Neural cell (in vitro differentiated cells): ENCODE data around the gene ABCA4. TPM values are rescaled to one million over a fixed set of nuclear protein-coding genes. Genes with fewer than 3 reads are reported as not detected.
"Not testable (repeated sequence)": the region's sequence is repeated elsewhere in the genome, so short reads cannot be mapped to it uniquely, and the experiment has no call there.

ENCODE experiments used
- H2AFZ ChIP-seq: fragments of 200-600, 300-800 bp; sonication (generic), shearing (Covaris generic); 2 replicates; pipeline ENCODE4 v1.6.0; 2014; ENCODE audit warnings: low read depth, mild to moderate bottlenecking, antibody characterized with exemption, low read length, moderate library complexity
- H3F3A ChIP-seq: fragments of 200-600 bp; shearing (Covaris generic); 2 replicates; pipeline ENCODE4 v1.6.1; 2016; ENCODE audit warnings: mild to moderate bottlenecking, moderate library complexity, mixed read lengths, antibody characterized with exemption, low read length; ENCODE audit not compliant: insufficient read depth, poor library complexity, severe bottlenecking
- H3K27ac ChIP-seq: fragments of 200-600, 300-800 bp; sonication (generic), shearing (Covaris generic); 2 replicates; pipeline ENCODE4 v1.5.1; 2014; ENCODE audit warnings: mild to moderate bottlenecking, low read length, moderate library complexity
- H3K27me3 ChIP-seq: fragments of 300-800, 200-600 bp; sonication (generic), shearing (Covaris generic); 2 replicates; pipeline ENCODE4 v1.6.0; 2014; ENCODE audit warnings: mild to moderate bottlenecking, low read depth, low read length, moderate library complexity; ENCODE audit not compliant: insufficient read depth
- H3K36me3 ChIP-seq: fragments of 300-800, 200-600 bp; sonication (generic), shearing (Covaris generic); 2 replicates; pipeline ENCODE4 v1.5.1; 2014; ENCODE audit warnings: mild to moderate bottlenecking, antibody characterized with exemption, low read length, moderate library complexity; ENCODE audit not compliant: insufficient read depth
- H3K4me2 ChIP-seq: fragments of 300-800, 200-600 bp; sonication (generic), shearing (Covaris generic); 2 replicates; pipeline ENCODE4 v1.6.0; 2014; ENCODE audit warnings: mild to moderate bottlenecking, low read length
- H3K4me3 ChIP-seq: fragments of 300-800, 200-600 bp; sonication (generic), shearing (Covaris generic); 2 replicates; pipeline ENCODE4 v1.5.1; 2014; ENCODE audit warnings: mild to moderate bottlenecking, low read length, moderate library complexity
- H3K79me2 ChIP-seq: fragments of 200-600 bp; shearing (Covaris generic); replicated peaks from 2 replicates; pipeline ENCODE4 v1.6.0; 2014; ENCODE audit warnings: mild to moderate bottlenecking, low read length, moderate library complexity; ENCODE audit not compliant: insufficient read depth
- H3K9ac ChIP-seq: fragments of 300-800, 200-600 bp; sonication (generic), shearing (Covaris generic); 2 replicates; pipeline ENCODE4 v1.6.1; 2016; ENCODE audit warnings: mild to moderate bottlenecking, low read length, mixed read lengths
- H3K9me2 ChIP-seq: fragments of 200-600 bp; shearing (Covaris generic); 2 replicates; pipeline ENCODE4 v1.6.1; 2016; ENCODE audit warnings: mild to moderate bottlenecking, low read length, mixed read lengths; ENCODE audit not compliant: insufficient read depth
- H3K9me3 ChIP-seq: fragments of 200-600, 300-800 bp; sonication (generic), shearing (Covaris generic); 2 replicates; pipeline ENCODE4 v1.6.1; 2016; ENCODE audit warnings: mild to moderate bottlenecking, mixed run types, low read length, moderate library complexity, mixed read lengths
- H4K20me1 ChIP-seq: fragments of 200-600 bp; shearing (Covaris generic); 2 replicates; pipeline ENCODE4 v1.6.1; 2016; ENCODE audit warnings: mild to moderate bottlenecking, mixed run types; ENCODE audit not compliant: insufficient read depth
- CTCF ChIP-seq: fragments of 450-650 bp; IDR thresholded peaks from 2 replicates; pipeline ENCODE4 v1.5.1; 2014; ENCODE audit warnings: antibody characterized with exemption, mild to moderate bottlenecking, moderate library complexity; ENCODE audit not compliant: poor library complexity, severe bottlenecking
- EP300 ChIP-seq: fragments of 450-650 bp; conservative IDR thresholded peaks from 2 replicates; pipeline ENCODE4 v1.6.1; 2014; ENCODE audit warnings: antibody characterized with exemption, mild to moderate bottlenecking, moderate library complexity; ENCODE audit not compliant: poor library complexity, severe bottlenecking
- EZH2 ChIP-seq: fragments of 200-600, 300-800 bp; shearing (Covaris generic), sonication (generic); IDR thresholded peaks from 2 replicates; pipeline ENCODE4 v1.6.1; 2014; ENCODE audit warnings: antibody characterized with exemption, low read length, borderline replicate concordance, mild to moderate bottlenecking; ENCODE audit not compliant: insufficient read depth, poor library complexity, severe bottlenecking
- MXI1 ChIP-seq: fragments of 450-650 bp; conservative IDR thresholded peaks from 2 replicates; pipeline ENCODE4 v1.6.1; 2014; ENCODE audit warnings: antibody characterized with exemption, mild to moderate bottlenecking; ENCODE audit not compliant: poor library complexity, severe bottlenecking
- POLR2AphosphoS5 ChIP-seq: IDR thresholded peaks from 2 replicates; pipeline ENCODE4 v1.6.1; 2012
- RAD21 ChIP-seq: fragments of 450-650 bp; conservative IDR thresholded peaks from 2 replicates; pipeline ENCODE4 v1.6.1; 2014; ENCODE audit warnings: antibody characterized with exemption, mild to moderate bottlenecking, moderate library complexity
- REST ChIP-seq: IDR thresholded peaks from 2 replicates; pipeline ENCODE4 v1.6.1; 2012; ENCODE audit warnings: borderline replicate concordance
- SMC3 ChIP-seq: fragments of 450-650 bp; conservative IDR thresholded peaks from 2 replicates; pipeline ENCODE4 v1.6.1; 2014; ENCODE audit warnings: antibody characterized with exemption, mild to moderate bottlenecking, moderate library complexity; ENCODE audit not compliant: poor library complexity
- TAF1 ChIP-seq: IDR thresholded peaks from 2 replicates; pipeline ENCODE4 v1.6.1; 2012; ENCODE audit warnings: low read depth
- polyA plus RNA-seq: library from polyadenylated mRNA; depleted of rRNA; stranded (reverse); fragments of >200 nt; gene quantifications from 2 replicates; pipeline ENCODE4 v1.2.3, GENCODE V29; 2014

Gene ABCA4
- polyA plus RNA-seq, 1 donor from 2014 or later = not detected

- Histone ChIP-seq H3K27me3 (no peaks in the 10 kb centered on the region), H3K9ac (no peak overlapping the region), H3K79me2 (no peaks in the 10 kb centered on the region), H2AFZ (no peak overlapping the region), H3K4me3 (no peak overlapping the region), H3K36me3 (no peaks in the 10 kb centered on the region), H3K4me2 (no peak overlapping the region), H4K20me1 (no peaks in the 10 kb centered on the region), H3K9me3 (no peaks in the 10 kb centered on the region), H3K27ac (no peak overlapping the region), H3K9me2 (no peaks in the 10 kb centered on the region), H3F3A (no peaks in the 10 kb centered on the region)
- no peak for TF ChIP-seq CTCF
- TF ChIP-seq TAF1 = no peak
- no peak for TF ChIP-seq MXI1
- TF ChIP-seq RAD21 = no peak
- TF ChIP-seq EP300 = no peak
- no peak for TF ChIP-seq SMC3
- TF ChIP-seq REST = no peak
- TF ChIP-seq POLR2AphosphoS5 = no peak
- TF ChIP-seq EZH2 = no peak
Observed at GRCh38 chr1:93991271-93991670, 129.7 kb downstream of the ABCA4 start.

GRCh38 chr1:93990477-93990876, 130.5 kb downstream of the ABCA4 start:
- not testable (repeated sequence) for H3K4me2 ChIP-seq, H3K4me3 ChIP-seq, H3K27ac ChIP-seq

GRCh38 chr1:93990010-93990409, 130.9 kb downstream of the ABCA4 start:
- no peaks in the 10 kb centered on the region for H3F3A ChIP-seq
- H4K20me1 ChIP-seq = no peaks in the 10 kb centered on the region
- no peak overlapping the region for H2AFZ ChIP-seq
- H3K9me2 ChIP-seq = no peaks in the 10 kb centered on the region
- H3K27ac ChIP-seq = no peak overlapping the region
- no peaks in the 10 kb centered on the region for H3K36me3 ChIP-seq
- TF ChIP-seq POLR2AphosphoS5 = no peak
- TF ChIP-seq REST = no peak
- no peak for TF ChIP-seq SMC3
- no peak for TF ChIP-seq EP300
- TF ChIP-seq TAF1 = no peak
- TF ChIP-seq RAD21 = no peak
- TF ChIP-seq CTCF = no peak
- TF ChIP-seq MXI1 = no peak
- no peak for TF ChIP-seq EZH2
- no peak overlapping the region for H3K9ac ChIP-seq
- H3K9me3 ChIP-seq = no peaks in the 10 kb centered on the region
- H3K4me3 ChIP-seq = no peak overlapping the region
- H3K27me3 ChIP-seq = no peaks in the 10 kb centered on the region
- no peaks in the 10 kb centered on the region for H3K79me2 ChIP-seq
- no peak overlapping the region for H3K4me2 ChIP-seq

More at GRCh38 chr1:93990477-93990876, 130.5 kb downstream of the ABCA4 start:
- not testable (repeated sequence) for H4K20me1 ChIP-seq, H3K79me2 ChIP-seq, H3K27me3 ChIP-seq, H3K36me3 ChIP-seq, H2AFZ ChIP-seq, H3K9me2 ChIP-seq, H3F3A ChIP-seq, H3K9ac ChIP-seq, H3K9me3 ChIP-seq
